Memory B cell (primary cell): Measurements from ENCODE around the gene NUCB1.
"Not testable (repeated sequence)": the region's sequence is repeated elsewhere in the genome, so short reads cannot be mapped to it uniquely, and the experiment has no call there.

Experiments
- ATAC-seq: fragments of 150-1000 bp; cut with Tn5 transposase; 2 replicates; pipeline ENCODE4 v1.10.0; 2021; ENCODE audit warnings: low read depth, mild to moderate bottlenecking, moderate library complexity
- DNase-seq, 2 donors: peaks; one replicate each; pipeline ENCODE4 v3.0.0; 2022; ENCODE audit warnings: low spot score in 2 of 2
- H3K27ac Mint-ChIP-seq: one replicate; pipeline ENCODE4 v1.8.0; 2022; ENCODE audit warnings: mild to moderate bottlenecking, moderate library complexity, mixed read lengths
- H3K27me3 Mint-ChIP-seq: one replicate; pipeline ENCODE4 v1.8.0; 2022; ENCODE audit warnings: mixed read lengths
- H3K36me3 Mint-ChIP-seq: one replicate; pipeline ENCODE4 v1.8.0; 2022; ENCODE audit warnings: mild to moderate bottlenecking, mixed read lengths
- H3K4me1 Mint-ChIP-seq: one replicate; pipeline ENCODE4 v1.8.0; 2022; ENCODE audit warnings: mixed read lengths
- H3K4me3 Mint-ChIP-seq: one replicate; pipeline ENCODE4 v1.8.0; 2022; ENCODE audit warnings: mild to moderate bottlenecking, moderate library complexity, mixed read lengths
- H3K9me3 Mint-ChIP-seq: one replicate; pipeline ENCODE4 v1.8.0; 2022; ENCODE audit warnings: mixed read lengths

NUCB1 gene

GRCh38 chr19:48906324-48906723, 6.2 kb downstream of the NUCB1 start:
- H3K27ac Mint-ChIP-seq = no peak overlapping the region
- H3K27me3 Mint-ChIP-seq = no peaks in the 10 kb centered on the region
- H3K36me3 Mint-ChIP-seq = peaks cover 38% of the 10 kb centered on the region
- H3K9me3 Mint-ChIP-seq = no peaks in the 10 kb centered on the region
- DNase-seq = no peak
- peaks cover 18% of the 10 kb centered on the region for H3K4me1 Mint-ChIP-seq
- H3K4me3 Mint-ChIP-seq = no peak overlapping the region
- ATAC-seq = no peak

GRCh38 chr19:48907671-48908070, 7.6 kb downstream of the NUCB1 start:
- DNase-seq (no peak), ATAC-seq (no peak)
- Mint-ChIP-seq H3K4me3 (no peak overlapping the region), H3K27me3 (no peaks in the 10 kb centered on the region), H3K27ac (no peak overlapping the region), H3K4me1 (peaks cover 10% of the 10 kb centered on the region), H3K9me3 (no peaks in the 10 kb centered on the region), H3K36me3 (peaks cover 39% of the 10 kb centered on the region)

- not testable (repeated sequence) for H3K27me3 Mint-ChIP-seq, H3K9me3 Mint-ChIP-seq, H3K4me3 Mint-ChIP-seq, DNase-seq, ATAC-seq, H3K27ac Mint-ChIP-seq, H3K4me1 Mint-ChIP-seq
- H3K36me3 Mint-ChIP-seq = peaks cover 46% of the 10 kb centered on the region
These were observed 9.4 kb downstream of the NUCB1 start for GRCh38 chr19:48909424-48910077.

- Mint-ChIP-seq H3K36me3 (peaks cover 41% of the 10 kb centered on the region), H3K4me1 (peaks cover 6% of the 10 kb centered on the region), H3K4me3 (no peak overlapping the region), H3K9me3 (no peaks in the 10 kb centered on the region), H3K27ac (no peak overlapping the region), H3K27me3 (no peaks in the 10 kb centered on the region)
- ATAC-seq (no peak), DNase-seq (no peak)
These were observed 10.7 kb downstream of the NUCB1 start for GRCh38 chr19:48910803-48911202.

GRCh38 chr19:48913114-48913889, 13.2 kb downstream of the NUCB1 start:
- Mint-ChIP-seq H3K27me3 (no peaks in the 10 kb centered on the region), H3K4me1 (peaks cover 9% of the 10 kb centered on the region), H3K4me3 (no peak overlapping the region), H3K9me3 (no peaks in the 10 kb centered on the region), H3K36me3 (peaks cover 36% of the 10 kb centered on the region), H3K27ac (no peak overlapping the region)
- ATAC-seq (peak; percentile 61), DNase-seq (no peak)

- H3K27ac Mint-ChIP-seq = no peak overlapping the region
- no peak overlapping the region for H3K4me3 Mint-ChIP-seq
- no peaks in the 10 kb centered on the region for H3K27me3 Mint-ChIP-seq
- H3K9me3 Mint-ChIP-seq = no peaks in the 10 kb centered on the region
- DNase-seq (no peak), ATAC-seq (no peak)
- H3K4me1 Mint-ChIP-seq = peaks cover 12% of the 10 kb centered on the region
- H3K36me3 Mint-ChIP-seq = peaks cover 39% of the 10 kb centered on the region
These were observed 14.1 kb downstream of the NUCB1 start for GRCh38 chr19:48914181-48914580.

GRCh38 chr19:48915757-48916156, 15.6 kb downstream of the NUCB1 start:
- no peak overlapping the region for H3K4me3 Mint-ChIP-seq
- H3K27ac Mint-ChIP-seq = no peak overlapping the region
- peaks cover 8% of the 10 kb centered on the region for H3K4me1 Mint-ChIP-seq
- ATAC-seq (no peak), DNase-seq (no peak)
- H3K27me3 Mint-ChIP-seq = no peaks in the 10 kb centered on the region
- no peaks in the 10 kb centered on the region for H3K9me3 Mint-ChIP-seq
- H3K36me3 Mint-ChIP-seq = peaks cover 34% of the 10 kb centered on the region

GRCh38 chr19:48918071-48918470, 18.0 kb downstream of the NUCB1 start:
- Mint-ChIP-seq H3K9me3 (no peaks in the 10 kb centered on the region), H3K27ac (peak overlapping the region; percentile 72), H3K27me3 (no peaks in the 10 kb centered on the region), H3K4me1 (peaks cover 8% of the 10 kb centered on the region), H3K36me3 (peaks cover 31% of the 10 kb centered on the region), H3K4me3 (no peak overlapping the region)
- ATAC-seq = no peak
- no peak for DNase-seq

GRCh38 chr19:48918801-48919247, 18.7 kb downstream of the NUCB1 start:
- peaks cover 8% of the 10 kb centered on the region for H3K4me1 Mint-ChIP-seq
- ATAC-seq (no peak), DNase-seq (no peak)
- H3K36me3 Mint-ChIP-seq = peaks cover 31% of the 10 kb centered on the region
- no peak overlapping the region for H3K27ac Mint-ChIP-seq
- H3K27me3 Mint-ChIP-seq = no peaks in the 10 kb centered on the region
- no peaks in the 10 kb centered on the region for H3K9me3 Mint-ChIP-seq
- H3K4me3 Mint-ChIP-seq = no peak overlapping the region

GRCh38 chr19:48919271-48919670, 19.2 kb downstream of the NUCB1 start:
- peaks cover 29% of the 10 kb centered on the region for H3K36me3 Mint-ChIP-seq
- H3K4me1 Mint-ChIP-seq, DNase-seq, H3K4me3 Mint-ChIP-seq, ATAC-seq, H3K27ac Mint-ChIP-seq, H3K27me3 Mint-ChIP-seq, H3K9me3 Mint-ChIP-seq: not testable (repeated sequence)

GRCh38 chr19:48920949-48921348, 20.8 kb downstream of the NUCB1 start:
- Mint-ChIP-seq H3K4me3 (no peak overlapping the region), H3K4me1 (peaks cover 8% of the 10 kb centered on the region), H3K9me3 (no peaks in the 10 kb centered on the region), H3K27ac (no peak overlapping the region), H3K27me3 (no peaks in the 10 kb centered on the region), H3K36me3 (peaks cover 23% of the 10 kb centered on the region)
- ATAC-seq (no peak), DNase-seq (no peak)

GRCh38 chr19:48921721-48922500, 21.8 kb downstream of the NUCB1 start:
- Mint-ChIP-seq H3K9me3 (no peaks in the 10 kb centered on the region), H3K27me3 (no peaks in the 10 kb centered on the region), H3K27ac (no peak overlapping the region), H3K4me1 (peaks cover 8% of the 10 kb centered on the region), H3K36me3 (peaks cover 21% of the 10 kb centered on the region), H3K4me3 (no peak overlapping the region)
- ATAC-seq (no peak), DNase-seq (no peak)

GRCh38 chr19:48922548-48923490, 22.7 kb downstream of the NUCB1 start:
- peaks cover 7% of the 10 kb centered on the region for H3K4me1 Mint-ChIP-seq
- peaks cover 21% of the 10 kb centered on the region for H3K36me3 Mint-ChIP-seq
- DNase-seq = no peak
- no peaks in the 10 kb centered on the region for H3K27me3 Mint-ChIP-seq
- no peak overlapping the region for H3K27ac Mint-ChIP-seq
- no peaks in the 10 kb centered on the region for H3K9me3 Mint-ChIP-seq
- ATAC-seq = no peak
- H3K4me3 Mint-ChIP-seq = no peak overlapping the region
